Esophagus mucosa (tissue), 1 donor: ENCODE measurements around the gene NRCAM. TPM values are rescaled to one million over a fixed set of nuclear protein-coding genes. Genes with fewer than 3 reads are reported as not detected.
A peak's percentile ranks its signal among the peaks of the same experiment; 100 is the strongest.

ENCODE experiments used
- ATAC-seq: fragments of 200-7000 bp; cut with Tn5 transposase; one replicate; pipeline ENCODE4 v1.9.1; 2020
- total RNA-seq: library from RNA; stranded (reverse); gene quantifications from one replicate; pipeline ENCODE4 v1.2.4, GENCODE V29; 2023
- donor health status: DM: yes; HTN: yes; CAD: no.

NRCAM gene
- total RNA-seq, 1 donor from 2014 or later: 10.9 TPM

GRCh38 chr7:108239501-108240225 lies 216.6 kb downstream of the NRCAM start:
- ATAC-seq: no peak

- ATAC-seq: no peak
These were observed 219.4 kb downstream of the NRCAM start for GRCh38 chr7:108236681-108237415.

GRCh38 chr7:108235451-108236061 lies 220.7 kb downstream of the NRCAM start:
- ATAC-seq: no peak

GRCh38 chr7:108234971-108235450 lies 221.2 kb downstream of the NRCAM start:
- no peak for ATAC-seq

- ATAC-seq: no peak
These were observed 222.0 kb downstream of the NRCAM start for GRCh38 chr7:108234281-108234680.

- ATAC-seq: no peak
These were observed 224.2 kb downstream of the NRCAM start for GRCh38 chr7:108232076-108232475.

GRCh38 chr7:108231221-108231620 lies 225.0 kb downstream of the NRCAM start:
- no peak for ATAC-seq

GRCh38 chr7:108227366-108227765 lies 228.9 kb downstream of the NRCAM start:
- no peak for ATAC-seq

- peak; percentile 67 for ATAC-seq
These were observed 229.4 kb downstream of the NRCAM start for GRCh38 chr7:108226816-108227299.

GRCh38 chr7:108225531-108226181 lies 230.6 kb downstream of the NRCAM start:
- no peak for ATAC-seq

GRCh38 chr7:108224387-108224786 lies 231.8 kb downstream of the NRCAM start:
- no peak for ATAC-seq

- no peak for ATAC-seq
These were observed 233.9 kb downstream of the NRCAM start for GRCh38 chr7:108222236-108222892.

- peak; percentile 97 for ATAC-seq
These were observed 244.6 kb downstream of the NRCAM start for GRCh38 chr7:108211382-108212201.

- ATAC-seq: peak; percentile 84
These were observed 245.4 kb downstream of the NRCAM start for GRCh38 chr7:108210796-108211195.

- no peak for ATAC-seq
These were observed 250.9 kb downstream of the NRCAM start for GRCh38 chr7:108205311-108205710.

GRCh38 chr7:108204281-108204796 lies 251.9 kb downstream of the NRCAM start:
- no peak for ATAC-seq

- no peak for ATAC-seq
These were observed 252.7 kb downstream of the NRCAM start for GRCh38 chr7:108203537-108203936.

GRCh38 chr7:108202743-108203142 lies 253.5 kb downstream of the NRCAM start:
- ATAC-seq: no peak

GRCh38 chr7:108201766-108202165 lies 254.5 kb downstream of the NRCAM start:
- no peak for ATAC-seq

GRCh38 chr7:108200326-108200725 lies 255.9 kb downstream of the NRCAM start:
- peak; percentile 46 for ATAC-seq
